NCI-H2081 treated with DMSO at 0.1 percent for 48 hours (cell line): ENCODE measurements around the gene CFP.
A peak's percentile ranks its signal among the peaks of the same experiment; 100 is the strongest.

Experiments
- DNase-seq: peaks from one replicate; lab custom pipeline; 2025; lab: John Stamatoyannopoulos, UW

CFP gene

GRCh38 chrX:47637546-47638195 is 7.9 kb upstream of the CFP start:
- no peak for DNase-seq

GRCh38 chrX:47634871-47635575 is 5.3 kb upstream of the CFP start:
- DNase-seq: no peak

GRCh38 chrX:47633689-47634590 is 4.2 kb upstream of the CFP start:
- no peak for DNase-seq

- DNase-seq: no peak
Measured at GRCh38 chrX:47632666-47633065, 2.9 kb upstream of the CFP start.

- no peak for DNase-seq
Measured at GRCh38 chrX:47631676-47632075, 1.9 kb upstream of the CFP start.

GRCh38 chrX:47628982-47629381 is 748 bp downstream of the CFP start:
- DNase-seq: no peak

DNA sequence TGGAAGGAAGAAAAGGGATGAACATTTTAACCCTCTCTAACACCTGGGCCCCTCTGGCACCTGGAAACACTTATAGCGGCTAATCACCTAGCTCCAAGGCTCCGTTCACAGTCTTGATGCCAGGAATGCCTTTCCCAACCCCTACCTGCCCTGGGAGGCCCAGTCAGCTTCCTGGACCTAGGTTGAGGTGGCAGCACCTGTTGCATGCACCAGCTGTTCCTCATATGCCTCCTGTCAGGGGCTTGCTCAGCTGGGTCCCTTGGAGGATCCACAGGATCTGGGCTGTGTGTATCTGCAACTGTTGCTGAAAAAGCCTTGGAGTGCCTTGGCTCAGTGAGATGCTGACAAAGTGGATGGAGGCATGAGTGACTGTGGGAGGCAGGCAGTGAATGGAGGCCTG is 4.4 kb downstream of the CFP start:
- DNase-seq: no peak

- peak; percentile 61 for DNase-seq
Measured at GRCh38 chrX:47623540-47624027, 6.1 kb downstream of the CFP start.

- DNase-seq: no peak
Measured at GRCh38 chrX:47621851-47622250, 7.9 kb downstream of the CFP start.

DNA sequence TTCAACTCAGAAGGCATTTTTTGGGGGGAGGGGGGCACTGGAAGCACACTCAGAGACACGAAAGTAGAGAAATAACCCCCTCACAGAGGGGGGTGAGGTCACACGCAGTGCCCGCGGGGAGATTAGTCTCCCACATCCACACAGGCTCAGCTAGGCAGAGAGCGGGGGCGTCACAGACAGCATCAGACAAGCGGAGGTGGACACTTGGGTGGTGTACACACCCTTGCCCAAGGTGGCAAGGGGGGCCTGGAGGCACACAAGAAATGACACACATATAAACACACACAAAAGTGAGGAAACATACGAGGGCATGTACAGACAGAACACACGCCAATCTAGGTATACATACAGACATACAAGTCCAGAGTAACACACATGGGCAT is 9.4 kb downstream of the CFP start:
- DNase-seq: no peak

GRCh38 chrX:47619486-47620302 is 10.0 kb downstream of the CFP start, which contains the start of gene SYN1:
Gene SYN1, minus strand, starts transcription at chrX:47619857. Its CDS starts 129 bp downstream, at chrX:47619728.
- peak; percentile 30 for DNase-seq

DNA sequence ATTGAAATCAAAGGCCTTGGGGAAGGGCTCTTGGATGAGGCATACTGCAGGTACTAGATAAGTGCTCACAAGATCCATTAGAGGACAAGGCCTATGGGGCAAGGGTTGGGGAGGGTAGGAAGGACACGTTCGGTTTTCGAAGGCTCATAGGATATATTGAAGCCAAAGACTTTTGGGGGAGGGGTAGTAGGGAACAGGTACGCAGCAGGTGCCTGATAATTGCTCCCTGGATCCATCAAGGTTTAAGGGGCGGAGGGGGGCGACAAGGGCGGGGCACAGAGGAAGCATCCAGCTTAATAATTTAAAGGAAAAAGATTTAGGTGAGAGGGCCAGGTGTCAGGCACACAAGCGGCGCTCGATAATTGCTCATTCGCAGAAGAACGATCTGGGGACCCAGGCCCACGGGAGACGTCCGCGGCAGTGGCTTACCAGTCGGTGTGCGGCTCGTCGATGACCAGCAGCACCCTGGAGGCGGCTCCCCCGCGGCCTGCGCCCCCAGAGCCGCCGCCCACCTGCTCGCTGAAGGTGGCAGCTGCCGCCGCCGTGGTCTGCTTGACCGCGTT is 10.7 kb downstream of the CFP start:
- no peak for DNase-seq

DNA sequence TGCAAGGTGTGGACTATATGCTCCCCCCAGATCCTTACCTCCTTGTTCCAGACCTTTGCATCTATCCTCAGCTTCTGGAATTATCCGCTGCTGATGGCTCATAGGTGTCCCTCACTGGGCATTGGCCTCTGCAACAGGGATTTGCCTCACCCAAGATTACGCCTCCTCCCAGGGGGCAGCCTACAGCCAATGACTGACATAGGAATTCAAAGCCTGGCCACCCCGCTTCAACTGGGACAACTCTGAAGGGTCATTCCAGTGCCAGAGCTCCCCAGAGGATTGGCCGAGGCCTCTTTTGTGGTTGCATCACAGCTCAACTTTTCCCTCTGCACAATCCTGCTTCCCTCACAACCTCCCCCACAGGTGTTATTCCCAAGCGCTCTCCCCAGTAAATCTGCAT is 15.1 kb downstream of the CFP start:
- no peak for DNase-seq

GRCh38 chrX:47613082-47613481 is 16.6 kb downstream of the CFP start:
- no peak for DNase-seq

GRCh38 chrX:47612418-47612817 is 17.3 kb downstream of the CFP start:
- DNase-seq: no peak

GRCh38 chrX:47611926-47612325 is 17.8 kb downstream of the CFP start:
- no peak for DNase-seq

GRCh38 chrX:47611489-47611888 is 18.2 kb downstream of the CFP start:
- no peak for DNase-seq

GRCh38 chrX:47610511-47610910 is 19.2 kb downstream of the CFP start:
- DNase-seq: no peak

DNA sequence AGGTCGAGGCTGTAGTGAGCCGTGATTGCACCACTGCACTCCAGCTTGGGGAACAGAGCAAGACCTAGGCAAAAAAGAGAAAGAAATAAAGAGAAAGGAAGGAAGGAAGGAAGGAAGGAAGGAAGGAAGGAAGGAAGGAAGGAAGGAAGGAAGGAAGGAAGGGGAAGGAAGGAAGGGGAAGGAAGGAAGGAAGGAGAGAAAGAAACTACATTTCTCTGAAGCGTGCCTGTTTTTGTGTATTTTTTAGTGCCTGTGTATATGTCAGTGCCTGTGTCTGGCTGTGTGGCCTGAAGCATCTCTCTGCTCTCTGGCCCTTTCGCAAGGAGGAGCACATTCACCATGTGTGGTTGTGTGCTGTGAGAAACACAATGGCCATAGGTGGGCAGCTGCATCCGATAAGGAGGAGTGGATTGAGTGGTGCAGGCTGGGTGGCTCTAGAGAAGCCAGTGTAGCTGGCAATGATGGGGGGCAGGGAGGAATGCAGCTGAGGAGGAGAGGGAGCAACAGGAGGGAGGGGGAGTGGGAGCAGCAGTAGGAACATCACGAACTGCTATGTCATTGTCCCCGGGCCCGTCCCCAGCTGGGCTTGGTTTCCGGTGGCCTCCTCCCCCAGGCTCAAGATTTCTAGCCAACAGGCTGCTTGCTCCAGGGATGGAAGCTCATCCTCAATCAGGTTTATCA is 21.5 kb downstream of the CFP start:
- no peak for DNase-seq

DNA sequence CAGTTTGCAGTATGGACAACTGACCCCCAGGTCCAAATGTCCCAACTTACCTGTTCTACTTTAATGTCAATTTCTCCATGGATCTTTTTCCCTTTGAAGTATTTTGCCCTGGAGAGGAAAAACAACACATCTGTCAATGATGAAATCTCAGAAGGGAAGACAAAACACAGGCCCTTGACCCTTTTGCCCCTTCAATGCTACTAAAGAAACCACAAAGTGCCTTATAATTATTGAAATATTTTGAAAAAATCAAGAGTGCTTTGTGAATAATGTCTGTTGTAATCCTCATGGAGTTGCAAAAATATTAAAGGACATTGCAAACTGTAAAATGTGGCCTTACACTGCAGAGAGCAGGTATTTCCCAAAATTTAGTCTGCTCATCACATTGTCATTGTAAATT is 22.6 kb downstream of the CFP start:
- no peak for DNase-seq

DNA sequence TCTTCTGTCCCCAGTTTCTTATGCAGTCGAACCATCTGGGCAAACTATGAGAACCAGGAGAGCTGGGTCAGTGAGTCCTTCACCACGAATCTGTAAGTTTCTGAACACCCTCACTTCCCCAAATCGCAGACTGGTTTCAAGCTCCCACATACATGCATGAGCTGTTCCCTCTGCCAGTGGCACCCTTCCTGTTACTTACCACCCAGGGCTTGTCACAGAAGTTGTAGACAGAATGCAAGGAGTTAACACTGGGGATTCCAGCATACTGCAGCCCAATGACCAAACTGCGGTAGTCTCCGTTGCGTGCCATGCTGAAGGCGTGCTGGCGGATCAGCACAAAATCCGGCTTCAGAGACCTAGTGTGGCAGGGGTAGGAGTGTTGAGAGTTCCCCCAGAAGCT is 24.7 kb downstream of the CFP start:
- DNase-seq: no peak
